Stomach (tissue), 4 donors: ENCODE measurements around the gene MEN1.

Source experiments
- EP300 ChIP-seq: sonication (generic); formaldehyde crosslinking; IDR thresholded peaks from one replicate; pipeline ENCODE4 v1.6.1; 2017; ENCODE audit warnings: antibody characterized with exemption
- POLR2A ChIP-seq, 4 donors: fragments of 450-650 bp; IDR thresholded peaks; one replicate each; pipeline ENCODE4 v1.6.1; 2016; ENCODE audit warnings: antibody characterized with exemption in 4 of 4, control low read depth in 2 of 4, mild to moderate bottlenecking in 1 of 4, moderate library complexity in 1 of 4
- TF ChIP-seq, protein P1 (sequence below), 7 experiments: fragments of 450-650 bp in 4 of 7; fragments of 200-600 bp in 3 of 7; sonication (generic) in 3 of 7; IDR thresholded peaks; one replicate each; pipeline ENCODE4 v1.5.1; 2016 to 2019; ENCODE audit warnings: antibody characterized with exemption in 7 of 7, control low read depth in 2 of 7, mild to moderate bottlenecking in 1 of 7

DNA sequence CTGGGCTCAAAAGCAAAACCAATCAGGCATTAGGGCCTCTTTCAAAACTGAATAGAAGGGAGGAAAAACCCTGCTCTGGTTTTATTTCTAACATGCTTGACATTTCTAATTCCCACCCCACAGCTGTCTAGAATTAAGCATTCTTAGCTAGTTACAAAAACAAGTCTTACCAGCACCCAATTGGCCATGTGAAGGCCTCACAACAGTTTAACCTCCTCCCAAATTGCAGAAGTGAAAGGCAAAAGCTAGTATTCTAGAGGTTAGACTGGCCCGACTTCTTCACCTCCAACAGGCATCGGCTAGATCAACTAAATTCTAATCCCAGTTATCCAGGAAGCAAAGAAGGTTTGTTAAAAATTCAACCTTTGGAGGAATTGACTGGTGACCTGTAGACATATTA is 38.5 kb downstream of the MEN1 start:
- TF ChIP-seq, protein P1, sequence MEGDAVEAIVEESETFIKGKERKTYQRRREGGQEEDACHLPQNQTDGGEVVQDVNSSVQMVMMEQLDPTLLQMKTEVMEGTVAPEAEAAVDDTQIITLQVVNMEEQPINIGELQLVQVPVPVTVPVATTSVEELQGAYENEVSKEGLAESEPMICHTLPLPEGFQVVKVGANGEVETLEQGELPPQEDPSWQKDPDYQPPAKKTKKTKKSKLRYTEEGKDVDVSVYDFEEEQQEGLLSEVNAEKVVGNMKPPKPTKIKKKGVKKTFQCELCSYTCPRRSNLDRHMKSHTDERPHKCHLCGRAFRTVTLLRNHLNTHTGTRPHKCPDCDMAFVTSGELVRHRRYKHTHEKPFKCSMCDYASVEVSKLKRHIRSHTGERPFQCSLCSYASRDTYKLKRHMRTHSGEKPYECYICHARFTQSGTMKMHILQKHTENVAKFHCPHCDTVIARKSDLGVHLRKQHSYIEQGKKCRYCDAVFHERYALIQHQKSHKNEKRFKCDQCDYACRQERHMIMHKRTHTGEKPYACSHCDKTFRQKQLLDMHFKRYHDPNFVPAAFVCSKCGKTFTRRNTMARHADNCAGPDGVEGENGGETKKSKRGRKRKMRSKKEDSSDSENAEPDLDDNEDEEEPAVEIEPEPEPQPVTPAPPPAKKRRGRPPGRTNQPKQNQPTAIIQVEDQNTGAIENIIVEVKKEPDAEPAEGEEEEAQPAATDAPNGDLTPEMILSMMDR (IDR thresholded peaks at IDR 0.05): no peak
- TF ChIP-seq EP300 (no peak), POLR2A (IDR thresholded peaks at IDR 0.05) (no peak)
